Calu3 (cell line): ENCODE measurements around the gene GPI. TPM values are rescaled to one million over a fixed set of nuclear protein-coding genes. Genes with fewer than 3 reads are reported as not detected.
A peak's percentile ranks its signal among the peaks of the same experiment; 100 is the strongest.

Experiments
- BruUV-seq: library from RNA; stranded (reverse); fragments of 400-500 nt; replicated peaks from 2 replicates; lab custom pipeline; 2021; lab: Mats Ljungman, UMichigan
- CTCF ChIA-PET: fragments of 300-600 bp; sonication (Branson Sonifier 250); formaldehyde crosslinking; loops from one replicate; lab custom pipeline; 2022; ENCODE audit warnings: antibody characterized with exemption; lab: Charles Lee
- DNase-seq: peaks from one replicate; pipeline ENCODE4 v3.0.0; 2022
- H3K27ac Mint-ChIP-seq: one replicate; pipeline ENCODE4 v1.8.0; 2022; ENCODE audit warnings: mixed read lengths; ENCODE audit not compliant: unreplicated experiment
- H3K27me3 Mint-ChIP-seq: one replicate; pipeline ENCODE4 v1.8.0; 2022; ENCODE audit warnings: mixed read lengths; ENCODE audit not compliant: unreplicated experiment
- H3K36me3 Mint-ChIP-seq: one replicate; pipeline ENCODE4 v1.8.0; 2022; ENCODE audit warnings: mild to moderate bottlenecking, moderate library complexity, mixed read lengths; ENCODE audit not compliant: insufficient read depth, unreplicated experiment
- H3K4me1 Mint-ChIP-seq: one replicate; pipeline ENCODE4 v1.8.0; 2022; ENCODE audit warnings: mild to moderate bottlenecking, low read depth, mixed read lengths; ENCODE audit not compliant: unreplicated experiment
- H3K4me3 Mint-ChIP-seq: one replicate; pipeline ENCODE4 v1.8.0; 2022; ENCODE audit warnings: mild to moderate bottlenecking, low read depth, moderate library complexity, mixed read lengths; ENCODE audit not compliant: unreplicated experiment
- H3K9me3 Mint-ChIP-seq: one replicate; pipeline ENCODE4 v1.8.0; 2022; ENCODE audit warnings: low read depth, mixed read lengths; ENCODE audit not compliant: unreplicated experiment
- intact Hi-C: fragments of 100-400 bp; cut with micrococcal nuclease; formaldehyde crosslinking; loops from one replicate; pipeline ENCODE4 v1.10.0; 2022; ENCODE audit not compliant: unreplicated experiment
- total RNA-seq: library from RNA; stranded (reverse); gene quantifications from 2 replicates; pipeline ENCODE4 v1.2.3, GENCODE V29; 2022
- TF ChIP-seq, protein P1 (sequence below): fragments of 200-600 bp; IDR thresholded peaks from one replicate; pipeline ENCODE4 v1.8.0; 2022; ENCODE audit warnings: antibody characterized with exemption; ENCODE audit not compliant: unreplicated experiment

Gene GPI
- total RNA-seq, 1 experiment from 2014 or later: 375 TPM

DNA sequence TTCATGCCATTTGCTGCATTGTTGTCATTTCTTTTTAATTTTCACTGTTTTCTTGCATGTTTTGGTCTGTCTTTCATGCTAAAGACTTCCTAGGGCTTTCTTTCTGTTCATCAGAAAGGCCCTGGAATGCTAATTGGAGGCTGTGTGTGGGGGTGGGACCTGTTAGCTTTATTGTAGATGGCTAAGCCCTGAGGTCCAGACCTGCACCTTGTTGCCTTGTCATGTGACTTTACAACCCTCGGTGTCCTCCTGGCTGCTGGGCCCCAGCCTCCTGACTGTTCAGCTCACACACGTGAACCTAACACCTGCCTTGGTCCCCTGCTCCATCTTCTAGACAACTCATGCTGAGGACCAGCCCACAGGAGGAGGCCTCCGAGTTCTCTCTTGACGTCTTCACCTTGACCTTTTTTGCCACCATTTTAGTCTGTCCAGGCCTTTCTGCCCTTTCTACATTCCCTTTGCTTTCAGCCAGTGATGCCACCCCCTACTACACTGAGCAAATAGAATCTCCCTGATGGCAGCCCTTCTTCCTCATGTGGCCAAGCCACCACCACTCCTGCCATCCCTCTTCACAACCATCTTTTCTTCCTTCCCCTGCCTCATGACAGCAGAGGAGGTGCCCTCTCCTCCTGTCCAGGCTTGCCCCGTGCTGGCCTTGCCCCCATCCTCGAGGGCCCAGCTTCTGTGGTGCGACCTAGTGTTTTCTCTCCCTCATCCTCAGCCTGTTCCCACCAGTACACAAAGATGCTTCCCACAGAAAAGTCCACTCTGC lies 41.4 kb upstream of the GPI start:
- Mint-ChIP-seq H3K4me3 (no peak overlapping the region), H3K9me3 (no peaks in the 10 kb centered on the region), H3K27ac (peak overlapping the region; percentile 17), H3K36me3 (peaks cover 25% of the 10 kb centered on the region), H3K27me3 (no peaks in the 10 kb centered on the region), H3K4me1 (peaks cover 14% of the 10 kb centered on the region)
- DNase-seq: no peak
- CTCF ChIA-PET: interaction anchor here (0.7 kb wide), 1 partner anchor 196 kb away, joined by 3 read pairs; no protein-coding TSS in a partner anchor
- intact Hi-C loops: no loop called here
- BruUV-seq: no TSS peak
- TF ChIP-seq, protein P1, sequence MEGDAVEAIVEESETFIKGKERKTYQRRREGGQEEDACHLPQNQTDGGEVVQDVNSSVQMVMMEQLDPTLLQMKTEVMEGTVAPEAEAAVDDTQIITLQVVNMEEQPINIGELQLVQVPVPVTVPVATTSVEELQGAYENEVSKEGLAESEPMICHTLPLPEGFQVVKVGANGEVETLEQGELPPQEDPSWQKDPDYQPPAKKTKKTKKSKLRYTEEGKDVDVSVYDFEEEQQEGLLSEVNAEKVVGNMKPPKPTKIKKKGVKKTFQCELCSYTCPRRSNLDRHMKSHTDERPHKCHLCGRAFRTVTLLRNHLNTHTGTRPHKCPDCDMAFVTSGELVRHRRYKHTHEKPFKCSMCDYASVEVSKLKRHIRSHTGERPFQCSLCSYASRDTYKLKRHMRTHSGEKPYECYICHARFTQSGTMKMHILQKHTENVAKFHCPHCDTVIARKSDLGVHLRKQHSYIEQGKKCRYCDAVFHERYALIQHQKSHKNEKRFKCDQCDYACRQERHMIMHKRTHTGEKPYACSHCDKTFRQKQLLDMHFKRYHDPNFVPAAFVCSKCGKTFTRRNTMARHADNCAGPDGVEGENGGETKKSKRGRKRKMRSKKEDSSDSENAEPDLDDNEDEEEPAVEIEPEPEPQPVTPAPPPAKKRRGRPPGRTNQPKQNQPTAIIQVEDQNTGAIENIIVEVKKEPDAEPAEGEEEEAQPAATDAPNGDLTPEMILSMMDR: no peak

DNA sequence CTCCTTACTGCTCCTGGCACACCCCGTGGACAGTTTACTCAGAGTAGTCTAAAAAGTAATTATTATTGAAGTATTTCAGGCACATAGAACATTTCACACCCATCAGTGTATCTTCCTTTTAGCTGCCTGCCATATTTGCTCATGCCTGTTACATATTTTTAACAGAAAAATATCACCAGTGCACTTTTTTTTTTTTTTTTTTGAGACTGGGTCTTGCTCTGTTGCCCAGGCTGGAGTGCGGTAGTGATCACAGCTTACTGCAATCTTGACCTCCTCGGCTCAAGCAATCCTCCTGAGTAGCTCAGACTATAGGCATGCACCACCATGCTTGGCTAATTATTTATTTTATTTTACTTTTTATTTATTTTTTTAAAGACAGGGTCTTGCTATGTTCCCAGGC lies 40.7 kb upstream of the GPI start:
- CTCF ChIA-PET: interaction anchor here (0.7 kb wide), 1 partner anchor 197 kb away, joined by 3 read pairs; no protein-coding TSS in a partner anchor

DNA sequence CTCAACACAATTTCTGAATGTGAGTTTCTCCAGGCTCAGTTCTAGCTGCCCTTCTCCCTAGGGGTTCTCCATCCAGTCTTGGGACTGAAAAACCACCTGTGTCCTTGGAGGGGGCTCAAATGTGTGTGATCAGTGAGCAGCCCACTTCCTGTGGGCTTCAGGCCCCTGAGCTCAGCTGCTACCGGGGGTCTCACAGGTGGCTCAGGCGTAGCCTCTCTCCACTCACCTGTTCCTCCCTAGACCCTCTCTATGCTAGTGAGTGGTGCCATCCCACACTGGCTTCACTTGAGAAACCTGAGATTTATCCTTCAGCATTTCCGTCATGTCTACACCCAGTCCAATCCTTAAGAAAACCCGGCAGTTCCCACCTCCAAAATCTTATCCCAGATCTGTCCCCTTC lies 39.8 kb upstream of the GPI start:
- intact Hi-C loops: no loop called here
- Mint-ChIP-seq H3K27ac (no peak overlapping the region), H3K4me1 (no peaks in the 10 kb centered on the region), H3K4me3 (no peak overlapping the region), H3K27me3 (no peaks in the 10 kb centered on the region), H3K36me3 (peaks cover 21% of the 10 kb centered on the region), H3K9me3 (no peaks in the 10 kb centered on the region)
- no TSS peak for BruUV-seq
- CTCF ChIA-PET: no interaction called here
- TF ChIP-seq, protein P1: no peak
- DNase-seq: no peak

More for the DNA sequence above, 40.7 kb upstream of the GPI start:
- Mint-ChIP-seq H3K9me3 (no peaks in the 10 kb centered on the region), H3K36me3 (peaks cover 24% of the 10 kb centered on the region), H3K4me3 (no peak overlapping the region), H3K27me3 (no peaks in the 10 kb centered on the region), H3K27ac (peak overlapping the region; percentile 17), H3K4me1 (peaks cover 7% of the 10 kb centered on the region)
- TF ChIP-seq, protein P1: no peak
- DNase-seq: no peak
- BruUV-seq: no TSS peak
- intact Hi-C loops: no loop called here

DNA sequence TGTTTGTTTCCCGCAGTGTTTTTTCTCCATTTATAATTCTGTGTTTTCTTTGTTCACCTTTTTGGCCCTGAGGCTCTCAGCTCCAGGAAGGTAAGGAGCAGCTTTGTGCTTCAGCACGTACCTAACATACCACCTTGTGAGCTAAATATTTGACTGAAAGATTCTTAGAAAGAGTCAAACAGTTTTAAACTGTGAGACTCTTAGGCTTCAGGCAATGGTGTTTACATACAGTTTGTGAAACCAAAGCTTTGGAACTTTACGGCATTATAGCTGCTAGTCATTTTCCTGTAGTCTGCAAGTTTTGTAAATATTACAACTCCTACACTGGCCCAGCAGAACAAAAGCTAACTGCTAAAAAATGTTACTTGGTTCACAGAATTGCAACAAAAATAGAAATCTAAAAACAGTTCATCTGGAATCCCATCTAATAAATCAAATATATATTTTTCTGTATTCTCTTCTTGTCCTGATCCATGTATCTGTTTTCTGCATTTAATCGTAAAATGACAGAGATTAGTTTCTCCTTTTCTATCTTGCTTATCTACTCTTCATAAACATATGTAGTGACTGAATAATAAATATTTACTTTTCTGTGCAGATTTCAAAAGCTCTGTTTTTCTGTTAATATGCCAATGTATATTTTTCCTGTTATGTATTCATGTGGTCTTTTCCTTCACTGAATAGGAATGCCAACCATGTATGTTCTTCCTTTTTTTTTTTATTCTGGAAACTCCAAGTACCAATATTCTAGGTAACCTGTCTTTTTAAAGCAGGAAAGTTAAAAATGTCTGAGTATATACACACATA lies 38.8 kb upstream of the GPI start:
- no peak for DNase-seq
- H3K27ac Mint-ChIP-seq: no peak overlapping the region

More for the DNA sequence above, 38.8 kb upstream of the GPI start:
- Mint-ChIP-seq H3K27me3 (no peaks in the 10 kb centered on the region), H3K9me3 (no peaks in the 10 kb centered on the region), H3K36me3 (peaks cover 22% of the 10 kb centered on the region), H3K4me3 (no peak overlapping the region), H3K4me1 (no peaks in the 10 kb centered on the region)
- TF ChIP-seq, protein P1: no peak
- CTCF ChIA-PET: interaction anchor here (0.6 to 1.0 kb wide), 2 partner anchors 10 to 33 kb away, joined by 3 read pairs; no protein-coding TSS in a partner anchor
- BruUV-seq: no TSS peak
- intact Hi-C loops: no loop called here
